NCI-H526 treated with DMSO at 0.1 percent for 48 hours (cell line): ENCODE results near the gene ABHD14A.
A peak's percentile ranks its signal among the peaks of the same experiment; 100 is the strongest.

ENCODE experiments used
- DNase-seq: peaks from one replicate; lab custom pipeline; 2025; lab: John Stamatoyannopoulos, UW

ABHD14A gene

GRCh38 chr3:51997172-51997571 is 22.3 kb downstream of the ABHD14A start:
- no peak for DNase-seq

GRCh38 chr3:51997935-51998596 is 23.2 kb downstream of the ABHD14A start:
- no peak for DNase-seq

GRCh38 chr3:51998774-51999173 is 23.9 kb downstream of the ABHD14A start:
- DNase-seq = no peak

DNA sequence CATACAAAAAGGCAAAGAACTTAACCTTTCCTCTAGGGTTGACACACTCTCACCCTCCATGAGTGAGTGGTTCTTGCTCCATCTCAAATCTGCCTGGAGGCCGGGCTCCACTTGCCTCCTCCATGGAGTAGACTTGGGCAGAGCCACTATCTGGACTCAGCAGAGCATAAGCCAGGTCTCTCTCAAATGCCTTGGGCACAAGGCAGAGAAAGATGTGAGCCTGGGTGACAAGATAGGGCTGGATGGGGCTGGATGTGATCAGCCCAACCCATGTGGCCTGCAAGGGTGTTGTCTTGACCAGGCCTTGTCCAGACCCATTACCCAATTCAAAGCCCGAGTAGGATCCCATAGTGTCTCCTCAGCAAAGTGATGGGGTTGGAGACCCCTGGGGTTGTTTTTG is 25.0 kb downstream of the ABHD14A start:
- no peak for DNase-seq

DNA sequence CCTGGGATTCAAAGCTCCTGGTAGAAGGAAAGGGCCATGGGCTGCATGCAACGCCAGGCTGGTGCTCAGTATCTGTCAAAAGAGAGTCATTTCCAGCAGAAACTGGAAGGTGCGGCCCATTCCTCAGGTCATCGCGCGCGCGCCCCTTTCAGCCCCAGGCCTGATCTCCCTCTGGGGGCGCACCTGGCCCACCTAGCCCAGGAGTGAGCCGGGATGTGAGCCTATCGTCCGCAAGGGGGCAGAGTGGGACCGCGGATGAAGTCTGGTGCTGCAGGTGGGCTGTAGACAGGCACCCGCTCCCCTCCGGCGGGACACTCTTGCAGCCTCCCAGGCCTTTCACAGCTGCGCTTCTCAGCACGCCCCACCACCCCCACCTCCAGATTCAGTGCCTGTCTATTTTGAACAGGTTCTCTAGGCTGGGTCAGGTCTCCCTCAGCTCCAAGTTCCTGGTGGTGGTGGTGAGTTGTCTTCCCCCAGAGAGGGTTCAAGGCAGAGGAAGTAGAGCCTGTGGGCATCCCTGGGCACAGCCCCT is 26.6 kb downstream of the ABHD14A start:
- peak; percentile 49 for DNase-seq

- DNase-seq = no peak
These were observed 27.9 kb downstream of the ABHD14A start for GRCh38 chr3:52002748-52003147.

DNA sequence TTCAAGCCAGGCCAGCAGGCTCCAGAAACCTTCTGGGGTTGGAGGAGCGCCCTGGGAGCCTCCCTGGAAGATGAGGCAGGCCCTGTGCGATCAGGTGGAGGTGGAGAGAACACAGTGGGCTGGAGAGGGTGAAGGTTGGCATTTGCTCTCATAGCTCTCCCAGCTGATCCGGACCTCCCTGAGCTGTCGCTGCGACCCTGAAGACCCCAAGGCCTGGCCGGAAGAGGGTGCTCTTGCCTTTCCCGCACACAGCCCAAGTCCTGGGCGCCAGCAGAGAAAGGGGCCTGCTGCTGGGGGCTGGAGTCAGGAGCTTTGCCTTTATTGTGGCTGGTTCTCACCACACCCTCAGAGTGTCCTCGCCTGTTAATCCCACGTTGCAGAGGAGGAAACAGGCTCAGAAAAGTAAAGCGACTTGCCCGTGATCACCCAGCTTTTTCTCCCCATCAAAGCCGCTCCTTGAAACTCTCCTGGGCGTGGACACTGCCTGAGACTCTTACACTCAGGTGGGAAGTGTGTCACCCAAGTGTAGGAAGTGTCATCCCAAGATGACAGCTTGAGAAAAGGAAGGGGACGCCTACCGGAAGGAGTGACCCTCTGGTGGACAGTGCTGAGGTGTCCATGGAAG is 29.4 kb downstream of the ABHD14A start:
- no peak for DNase-seq

- DNase-seq = no peak
These were observed 30.1 kb downstream of the ABHD14A start for GRCh38 chr3:52004906-52005395.

DNA sequence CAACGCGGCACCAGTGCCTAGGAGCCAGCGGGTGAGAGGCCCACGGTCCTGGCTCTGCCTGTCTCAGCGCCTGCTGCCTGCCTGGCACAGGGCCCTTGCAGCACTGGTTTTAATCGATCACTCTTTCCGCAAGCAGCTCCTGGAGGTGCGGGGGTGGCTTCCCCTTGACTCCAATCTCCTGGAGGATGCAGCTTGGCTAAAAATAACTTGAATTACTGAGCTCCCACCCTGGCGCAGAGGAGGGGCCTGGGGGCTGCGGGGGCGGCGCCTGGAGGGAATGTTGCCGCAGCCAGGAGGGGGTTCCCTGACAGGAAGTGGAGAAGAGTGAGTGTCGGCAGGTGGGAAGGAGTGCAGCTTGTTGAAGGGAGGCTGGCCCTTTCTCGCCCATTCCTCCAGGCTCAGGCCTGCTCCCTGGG is 30.7 kb downstream of the ABHD14A start:
- no peak for DNase-seq

- DNase-seq = no peak
These were observed 31.4 kb downstream of the ABHD14A start for GRCh38 chr3:52006017-52006819.

DNA sequence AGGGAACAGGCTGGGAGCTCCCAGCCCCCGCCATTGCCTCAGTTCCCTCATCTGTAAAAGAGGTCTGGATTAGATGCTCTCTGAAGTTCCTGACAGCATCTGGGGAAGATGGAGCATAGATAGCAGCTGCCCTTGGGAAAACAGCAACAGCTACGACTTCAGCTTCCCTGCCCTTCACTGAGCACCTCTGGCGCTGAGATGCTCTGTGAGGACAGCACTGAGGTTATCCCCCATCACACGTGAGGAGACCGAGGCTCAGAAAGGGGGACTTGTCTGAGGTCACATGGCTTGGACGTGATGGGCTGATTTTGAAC is 31.9 kb downstream of the ABHD14A start:
- no peak for DNase-seq

DNA sequence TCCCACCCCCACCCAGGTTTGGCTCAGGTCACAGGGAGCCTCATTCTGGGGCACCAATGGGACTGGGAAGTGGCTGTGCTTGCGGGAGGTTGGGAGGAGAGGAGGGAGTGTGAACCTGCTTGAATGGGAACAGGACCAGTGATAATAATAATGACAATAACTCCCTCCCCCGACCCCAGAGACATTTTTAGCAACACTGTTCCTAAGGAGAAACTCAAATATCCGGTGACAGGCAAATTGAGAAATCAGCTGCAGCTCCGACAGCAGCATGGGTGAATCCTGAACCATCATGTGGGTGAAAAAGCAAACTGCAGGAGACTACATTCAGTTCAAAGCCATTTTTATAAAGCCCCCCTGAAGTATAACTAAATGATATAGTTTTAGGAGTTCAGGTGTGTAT is 32.4 kb downstream of the ABHD14A start:
- DNase-seq = no peak

DNA sequence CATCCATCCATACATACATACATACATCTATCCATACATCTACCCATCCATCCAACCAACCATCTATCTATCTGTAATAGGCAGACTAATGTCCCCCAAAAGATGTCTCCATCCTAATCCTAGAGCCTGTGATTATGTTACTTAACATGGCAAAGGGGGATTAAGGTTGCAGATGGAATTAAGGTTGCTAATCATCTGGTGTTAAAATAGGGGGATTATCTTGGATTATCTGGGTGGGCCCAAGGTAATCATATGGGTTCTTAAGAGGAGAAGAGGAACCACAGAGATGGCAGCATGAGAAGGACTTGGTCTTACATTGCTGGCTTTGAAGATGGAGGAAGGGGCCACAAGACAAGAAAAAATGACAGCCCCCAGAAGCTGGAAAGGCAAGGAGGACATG is 35.6 kb downstream of the ABHD14A start:
- DNase-seq = no peak

DNA sequence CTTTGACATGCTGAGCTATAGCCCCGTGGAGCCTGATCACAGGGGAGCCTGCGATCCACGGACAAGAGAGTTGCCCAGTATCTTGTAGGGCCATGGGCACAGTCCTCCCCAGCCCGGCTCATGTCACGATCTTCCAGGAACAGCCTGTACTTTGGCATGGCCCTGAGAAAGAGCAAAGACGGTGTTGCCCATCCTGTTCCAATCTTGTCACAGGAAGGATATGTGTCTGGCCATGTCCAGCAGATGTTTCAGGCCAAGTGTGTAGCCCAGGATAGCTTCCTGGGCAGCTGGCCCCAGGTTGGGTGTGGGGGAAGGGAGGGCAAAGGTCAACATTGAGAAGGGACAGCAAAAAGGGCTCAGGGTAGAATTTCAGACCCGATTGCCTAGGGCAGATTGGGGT is 37.8 kb downstream of the ABHD14A start:
- DNase-seq = no peak

DNA sequence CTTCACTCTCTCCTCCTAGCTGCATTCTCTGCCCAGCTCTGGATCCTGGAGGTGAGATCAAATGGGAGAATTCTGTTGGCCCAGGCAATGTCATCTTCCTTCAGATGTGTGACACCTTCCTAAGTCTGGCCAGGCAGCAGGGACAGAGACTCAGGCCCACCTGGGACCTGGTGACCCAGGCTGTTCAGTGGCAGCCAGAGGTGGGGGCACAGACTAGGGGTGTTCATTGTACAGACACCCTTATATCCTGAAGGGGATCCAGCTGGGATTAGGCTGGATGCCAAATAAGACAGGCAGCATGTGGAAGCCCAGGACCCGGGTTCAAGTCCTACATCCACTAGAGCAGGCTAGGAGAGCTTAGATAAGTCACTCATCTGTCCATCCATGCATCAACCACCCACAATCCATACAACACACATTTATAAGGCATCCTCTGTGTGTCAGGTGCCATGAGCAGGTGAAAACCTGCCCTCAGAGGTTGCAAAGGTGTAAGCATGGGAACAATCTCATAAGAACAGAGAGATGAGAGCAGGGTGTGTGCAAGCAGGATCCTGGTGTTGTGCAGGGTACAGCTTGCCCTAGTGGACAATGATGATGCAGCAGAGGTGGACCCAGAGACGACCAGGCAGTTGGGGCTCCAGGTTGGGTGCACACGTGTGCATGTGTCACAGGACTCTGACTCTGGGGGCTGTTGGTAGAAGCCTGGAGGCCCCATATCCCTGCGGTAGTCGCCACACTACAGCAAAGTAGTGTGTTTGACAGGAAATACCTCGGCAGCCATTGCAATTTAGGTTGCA is 39.1 kb downstream of the ABHD14A start:
- no peak for DNase-seq

DNA sequence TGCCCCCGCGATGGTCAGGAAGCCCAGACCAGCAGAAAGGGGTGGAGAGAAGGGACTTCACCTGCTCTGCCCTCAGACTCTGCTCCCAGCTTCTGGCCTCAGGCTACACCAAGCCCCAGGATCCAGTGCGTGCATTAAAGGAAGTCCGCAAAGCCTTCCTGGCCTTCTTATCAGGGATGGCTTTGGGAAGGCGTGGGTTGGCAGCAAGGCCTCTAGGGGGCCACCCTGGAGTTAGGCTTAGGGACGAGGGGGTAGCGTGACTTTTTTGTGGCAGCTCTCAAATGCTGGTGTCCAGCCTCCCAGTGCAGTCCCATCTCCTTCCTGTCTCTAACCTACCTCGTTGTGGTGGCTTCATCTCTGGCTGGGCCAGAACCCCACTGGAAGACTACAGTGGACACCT is 39.7 kb downstream of the ABHD14A start:
- no peak for DNase-seq

- DNase-seq = no peak
These were observed 40.8 kb downstream of the ABHD14A start for GRCh38 chr3:52015438-52016228.

GRCh38 chr3:52017586-52017985 is 42.7 kb downstream of the ABHD14A start:
- DNase-seq = no peak

- no peak for DNase-seq
These were observed 43.6 kb downstream of the ABHD14A start for GRCh38 chr3:52018319-52019000.

- DNase-seq = no peak
These were observed 44.7 kb downstream of the ABHD14A start for GRCh38 chr3:52019352-52020080.
